Activated CD8-positive, alpha-beta memory T cell treated with anti-CD3 and anti-CD28 coated beads, Interleukin-2, amount 50 U/mL, for 24 hours (primary cell): ENCODE measurements around the gene JCAD.
A peak's percentile ranks its signal among the peaks of the same experiment; 100 is the strongest.
"Not testable (repeated sequence)": the region's sequence is repeated elsewhere in the genome, so short reads cannot be mapped to it uniquely, and the experiment has no call there.

Experiments used
- DNase-seq: peaks from one replicate; pipeline ENCODE4 v3.0.0-alpha.2; 2020; ENCODE audit errors: extremely low read depth

JCAD gene

DNA sequence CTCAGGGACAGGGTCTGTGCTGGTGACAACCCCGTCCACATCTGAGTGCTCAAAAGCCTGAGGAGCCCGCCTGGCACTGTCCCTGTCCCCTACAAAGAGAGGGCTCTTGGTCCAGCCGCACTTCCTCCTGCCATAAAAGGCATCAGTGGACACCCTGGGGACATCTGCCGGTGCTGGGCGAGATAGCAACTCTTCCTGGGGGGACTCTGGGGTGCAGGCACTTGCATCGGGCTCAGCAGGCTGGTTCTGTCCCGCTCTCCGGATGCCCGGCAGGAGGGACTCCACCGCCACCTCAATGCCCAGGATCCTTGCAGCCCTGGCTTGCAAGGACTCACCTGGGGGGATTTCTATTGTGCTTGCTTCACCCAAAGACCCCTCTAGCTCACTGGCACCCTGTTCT lies 32.8 kb downstream of the JCAD start:
- DNase-seq, result no peak

DNA sequence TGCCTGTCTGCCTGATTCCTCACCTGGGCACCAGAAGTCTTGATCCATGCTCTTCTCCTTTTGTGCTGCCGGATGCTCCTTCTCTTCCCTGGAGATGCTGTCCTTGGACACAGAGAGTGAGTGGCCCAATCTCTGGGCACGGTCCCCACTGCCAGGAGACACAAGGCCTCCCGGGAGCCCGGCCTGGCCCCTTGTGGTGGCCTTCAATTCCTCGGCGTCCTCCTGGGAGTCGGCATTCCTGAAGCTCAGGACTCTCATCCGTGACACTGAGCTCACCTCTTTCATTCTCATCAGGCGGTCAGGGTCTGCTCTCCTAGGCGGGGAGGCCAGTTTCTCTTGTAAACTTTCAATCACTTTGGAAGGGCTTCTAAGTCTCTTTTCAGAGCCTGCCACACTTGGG lies 33.3 kb downstream of the JCAD start:
- DNase-seq, result no peak

DNA sequence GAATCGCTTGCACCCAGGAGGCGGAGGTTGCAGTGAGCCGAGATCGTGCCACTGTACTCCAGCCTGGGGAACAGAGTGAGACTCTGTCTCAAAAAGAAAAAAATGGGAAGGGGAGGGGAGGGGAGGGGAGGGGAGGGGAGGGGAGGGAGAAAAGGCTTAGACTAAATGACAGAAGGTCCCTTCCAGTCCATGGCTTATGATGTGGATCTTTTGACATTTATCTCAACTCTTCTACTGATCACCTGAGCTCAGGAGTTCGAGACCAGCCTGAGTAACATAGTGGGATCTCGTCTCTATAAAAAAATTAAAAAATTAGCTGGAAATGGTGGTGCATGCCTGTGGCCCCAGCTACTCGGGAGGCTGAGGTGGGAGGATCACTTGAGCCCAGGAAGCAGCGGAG lies 34.0 kb downstream of the JCAD start:
- DNase-seq, result not testable (repeated sequence)

DNA sequence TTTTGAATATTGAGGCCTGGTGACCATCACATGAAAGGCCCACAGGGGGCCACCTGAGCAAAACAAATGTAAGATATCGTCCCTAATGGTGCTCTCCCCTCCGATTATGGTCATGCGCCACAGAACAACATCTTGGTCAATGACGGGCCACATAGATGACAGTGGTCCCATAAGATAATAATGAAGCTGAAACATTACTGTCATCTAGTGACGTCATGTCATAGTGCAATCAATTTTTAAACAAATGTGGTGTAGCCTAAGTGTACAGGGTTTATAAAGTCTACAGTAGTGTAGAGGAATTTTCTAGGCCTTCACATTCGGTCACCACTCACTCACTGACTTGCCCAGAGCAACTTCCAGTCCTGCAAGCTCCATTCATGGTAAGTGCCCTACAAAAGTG lies 36.8 kb downstream of the JCAD start:
- no peak for DNase-seq

DNA sequence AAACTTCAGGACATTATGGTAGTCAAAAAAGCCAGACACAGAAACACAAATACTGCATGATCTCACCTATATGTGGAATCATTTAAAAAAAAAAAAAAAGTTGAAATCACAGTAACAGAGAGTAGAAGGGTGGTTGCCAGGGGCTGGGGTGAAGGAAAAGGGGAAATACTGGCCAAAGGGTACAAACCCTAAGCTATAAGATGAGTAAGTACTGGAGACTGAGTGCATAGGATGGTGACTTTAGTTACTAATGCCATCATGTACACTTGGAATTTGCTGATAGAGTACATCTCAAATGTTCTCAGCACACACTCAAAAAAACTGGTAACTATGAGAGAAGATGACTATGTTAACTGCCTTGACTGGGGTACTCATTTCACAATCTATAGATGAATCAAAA lies 39.9 kb downstream of the JCAD start:
- DNase-seq, result no peak

DNA sequence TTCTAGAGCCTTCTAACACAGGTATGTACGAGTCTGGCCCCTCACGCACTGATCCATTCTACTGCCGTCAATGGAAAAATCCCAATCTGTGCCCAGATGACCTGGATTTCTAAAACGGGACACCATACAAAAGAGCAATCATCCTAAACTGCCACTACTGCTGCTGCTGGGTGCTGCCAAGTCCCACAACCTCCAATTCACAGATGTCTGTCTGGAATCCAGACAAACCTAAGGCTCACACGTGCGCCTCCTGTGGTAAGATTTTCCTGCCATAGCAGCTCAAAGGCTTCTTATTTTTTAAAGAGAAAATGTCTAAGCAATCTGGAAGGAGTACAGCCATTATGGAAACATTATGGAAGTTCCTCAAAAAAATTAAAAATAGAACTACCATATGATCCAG lies 40.9 kb downstream of the JCAD start:
- no peak for DNase-seq

DNA sequence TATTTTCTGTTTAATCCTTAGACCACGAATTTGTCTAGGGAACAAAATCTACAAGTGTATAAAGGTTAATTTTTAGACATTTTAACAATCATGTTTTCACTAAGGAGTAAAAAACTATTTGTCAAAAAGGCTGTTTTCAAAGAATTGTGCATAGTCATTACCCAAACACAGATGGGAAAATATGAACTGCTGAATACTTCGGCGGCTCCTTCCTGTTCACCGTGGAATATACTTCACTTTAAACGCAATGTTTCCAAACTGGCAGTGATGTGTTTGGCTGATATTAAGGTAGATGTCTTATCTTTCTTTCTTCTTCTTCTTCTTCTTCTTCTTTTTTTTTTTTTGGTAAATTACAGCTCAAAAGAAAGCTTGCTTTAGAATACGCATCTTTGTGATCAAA lies 41.4 kb downstream of the JCAD start:
- no peak for DNase-seq

DNA sequence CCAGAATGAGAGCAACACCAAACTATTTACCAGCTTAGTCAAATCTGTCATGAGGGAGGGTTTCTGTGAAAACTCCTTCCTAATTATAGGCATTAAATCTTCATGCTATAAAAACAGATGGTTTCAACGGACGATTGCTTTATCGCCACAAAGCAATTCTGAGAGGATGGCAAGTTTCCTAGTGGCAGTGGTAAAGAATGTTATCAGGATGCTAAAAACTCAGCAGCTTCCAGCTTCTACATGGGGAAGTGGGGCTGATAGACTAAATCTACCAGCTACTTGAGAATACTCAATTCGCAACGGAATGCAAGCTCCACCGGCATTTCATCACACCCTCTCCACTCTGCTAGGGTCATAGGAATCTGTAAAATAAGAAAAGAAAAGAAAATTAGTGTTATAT lies 41.8 kb downstream of the JCAD start:
- no peak for DNase-seq

DNA sequence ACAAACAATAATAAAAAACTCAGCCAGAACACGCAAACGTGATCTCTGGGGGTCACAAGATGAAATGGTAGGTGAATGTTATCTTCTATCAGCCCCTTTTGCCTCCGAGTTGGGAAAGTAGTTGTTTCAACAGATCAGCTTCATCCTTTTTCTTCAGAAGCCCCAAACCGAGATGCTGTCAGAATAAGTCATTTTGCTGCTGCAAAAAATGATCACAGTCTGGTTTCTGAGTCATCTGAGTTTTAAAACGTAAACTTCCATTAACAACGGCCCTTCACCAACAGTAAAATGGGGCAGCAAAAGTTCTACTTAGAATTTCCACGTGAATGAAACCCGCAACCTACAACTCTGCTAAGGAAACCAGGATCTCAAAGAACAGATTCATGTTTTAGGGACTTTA lies 44.9 kb downstream of the JCAD start:
- DNase-seq, result no peak

DNA sequence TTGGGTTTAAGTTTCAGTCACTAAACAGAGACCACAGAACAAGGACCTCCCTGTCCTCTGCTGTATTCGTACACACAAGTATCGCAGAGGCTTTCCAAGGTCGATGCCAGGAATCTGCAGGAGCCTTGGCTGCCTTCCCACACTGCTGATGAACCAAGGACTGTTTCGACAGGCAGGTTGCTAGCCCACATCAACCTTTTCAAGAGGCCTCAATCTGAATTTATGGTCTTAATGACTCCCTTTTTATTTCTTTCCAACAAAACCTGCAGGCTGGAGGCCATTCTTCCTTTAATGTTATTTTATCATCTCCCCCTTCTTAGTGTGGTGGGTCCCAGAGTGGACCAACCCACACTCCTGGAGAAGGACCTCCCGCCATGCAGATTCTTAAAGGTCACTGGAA lies 45.6 kb downstream of the JCAD start:
- no peak for DNase-seq

DNA sequence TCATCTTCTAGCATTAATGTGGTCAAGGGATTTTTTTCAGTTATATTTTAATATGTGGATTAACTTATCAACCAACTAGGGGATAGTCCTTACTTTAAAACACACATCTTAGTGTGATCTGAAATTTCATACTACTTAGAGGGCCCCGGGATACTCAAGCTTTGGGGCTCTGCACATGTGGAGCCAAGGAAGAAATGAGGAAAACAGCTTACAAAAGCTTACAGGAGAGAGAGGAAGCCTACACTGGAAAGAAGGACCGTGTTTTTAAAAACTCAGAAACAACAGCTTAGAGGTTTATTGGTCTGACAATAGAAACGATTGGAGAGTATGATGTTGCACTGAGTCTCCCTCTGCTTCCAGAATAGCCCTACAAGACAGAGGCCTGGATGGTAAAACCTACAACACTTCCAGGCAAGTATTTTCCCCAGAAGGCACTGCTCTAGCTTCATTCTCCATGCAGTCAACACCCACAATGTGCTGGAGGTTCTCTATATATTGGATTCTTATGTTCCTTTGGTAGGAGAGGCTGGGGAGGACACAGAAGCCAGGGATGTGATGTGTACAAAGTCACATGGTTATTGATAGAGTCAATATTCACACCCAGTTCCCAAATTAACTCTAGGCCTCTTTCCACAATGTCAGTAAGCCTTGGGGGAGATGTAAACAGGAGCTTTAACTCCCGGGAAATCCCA lies 47.3 kb downstream of the JCAD start:
- DNase-seq, result no peak

DNA sequence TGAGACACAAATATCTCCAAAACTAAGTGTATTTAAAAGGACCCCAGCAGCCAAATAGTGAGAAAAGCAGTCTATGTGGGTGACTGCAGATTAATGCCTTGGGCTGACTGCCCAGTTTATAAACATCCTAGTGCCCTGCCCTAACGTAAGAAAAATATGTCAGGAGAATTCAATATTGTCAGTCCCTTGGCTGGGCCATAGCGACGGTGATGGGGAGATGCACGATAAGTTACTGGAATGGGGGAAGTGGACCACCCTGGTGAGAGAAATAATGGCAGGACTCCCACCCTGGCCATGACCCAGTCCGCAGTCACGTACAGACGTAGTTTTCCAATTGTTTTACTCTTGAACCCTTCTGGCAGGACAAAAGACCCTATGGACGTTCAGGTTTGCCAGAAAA lies 48.0 kb downstream of the JCAD start:
- DNase-seq, result no peak

DNA sequence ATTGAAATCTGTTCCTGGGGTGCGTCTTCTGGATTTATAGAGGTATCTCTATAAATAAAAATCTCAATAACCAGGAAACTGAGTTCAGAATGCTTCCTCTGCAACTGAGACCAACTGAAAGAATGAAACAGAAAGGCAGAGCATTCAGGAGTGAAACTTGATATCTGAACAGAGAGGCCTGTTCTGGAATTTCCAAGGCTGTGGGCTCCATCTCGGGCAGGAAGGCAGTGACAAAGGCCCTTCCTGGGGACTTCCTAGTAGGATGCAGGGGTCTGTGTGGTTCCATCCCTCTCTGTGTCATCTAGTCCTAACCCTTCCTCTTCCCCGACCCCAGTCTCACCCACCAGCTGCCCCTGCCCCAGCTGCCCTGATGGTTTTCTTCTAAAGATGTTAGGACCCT lies 52.0 kb downstream of the JCAD start:
- no peak for DNase-seq

DNA sequence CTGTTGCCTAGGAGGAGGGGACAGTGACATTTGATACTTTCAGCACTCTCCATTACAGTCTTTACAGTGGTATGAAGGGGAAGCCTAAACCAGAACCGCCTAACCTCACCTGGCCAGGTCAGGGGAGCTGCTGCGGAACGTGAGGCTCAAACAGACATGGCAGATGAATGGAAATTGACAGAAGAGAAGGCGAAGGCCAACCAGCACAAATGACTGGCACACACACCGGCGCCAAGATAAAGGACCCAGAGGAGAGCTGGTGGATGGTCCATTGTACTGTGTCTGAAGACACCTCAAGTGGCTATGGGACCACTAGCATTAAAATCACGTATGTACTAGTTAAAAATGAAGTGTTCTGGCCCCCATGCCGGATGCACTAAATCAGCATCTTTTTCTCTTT lies 53.0 kb downstream of the JCAD start:
- DNase-seq, result no peak

DNA sequence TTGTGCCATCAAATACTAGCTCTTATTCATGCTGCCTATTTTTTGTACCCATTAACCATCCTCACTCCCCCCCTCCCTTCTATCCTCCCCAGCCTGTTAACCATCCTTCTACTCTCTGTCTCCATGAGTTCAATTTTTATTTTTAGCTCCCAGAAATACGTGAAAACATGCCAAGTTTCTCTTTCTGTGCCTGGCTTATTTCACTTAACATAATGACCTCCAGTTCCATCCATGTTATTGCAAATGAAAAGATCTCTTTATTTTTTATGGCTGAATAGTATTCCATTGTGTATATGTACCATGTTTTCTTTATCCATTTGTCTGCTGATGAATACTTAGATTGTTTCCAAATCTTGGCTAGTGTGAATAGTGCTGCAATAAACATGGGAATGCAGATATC lies 54.3 kb downstream of the JCAD start:
- not testable (repeated sequence) for DNase-seq

DNA sequence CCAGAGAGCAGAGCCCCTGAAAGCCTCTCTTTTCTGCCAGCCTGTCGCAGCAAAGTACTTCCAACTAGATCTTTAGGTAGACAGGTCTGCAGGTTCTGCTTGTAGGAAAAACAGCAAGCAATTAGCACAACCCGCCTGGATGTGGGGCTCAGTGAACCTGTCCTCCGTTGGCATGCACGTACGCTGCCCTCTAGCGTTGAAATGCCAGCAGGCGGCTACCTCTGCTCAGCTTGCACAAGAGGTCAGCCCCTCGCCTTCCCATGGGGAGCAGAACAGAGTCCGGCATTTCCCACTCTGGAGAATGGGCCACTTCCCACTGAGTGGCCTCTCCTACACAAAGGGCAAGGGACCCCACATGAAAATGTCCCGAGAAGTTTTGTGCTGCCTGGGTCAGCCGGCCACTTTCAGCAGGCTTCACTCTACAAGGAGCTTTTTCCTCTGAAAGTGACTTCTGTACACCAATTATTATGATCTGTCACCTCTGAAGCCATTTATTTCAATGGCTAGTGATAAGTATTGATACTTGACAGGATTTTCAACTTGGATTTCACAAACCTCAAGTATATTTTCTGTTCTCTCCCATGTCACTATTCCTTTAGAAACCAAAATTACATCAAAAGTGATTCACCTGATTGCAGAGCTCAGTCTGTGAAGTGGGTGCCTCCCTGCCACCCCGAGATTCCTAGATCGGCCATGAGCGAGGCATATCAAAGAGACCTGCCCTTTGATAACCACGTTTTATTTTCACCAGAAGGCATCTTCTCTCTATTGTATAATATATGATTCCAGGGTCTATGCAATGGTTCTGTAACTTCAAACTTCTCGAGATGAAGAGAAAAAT lies 56.7 kb downstream of the JCAD start:
- DNase-seq, result no peak

DNA sequence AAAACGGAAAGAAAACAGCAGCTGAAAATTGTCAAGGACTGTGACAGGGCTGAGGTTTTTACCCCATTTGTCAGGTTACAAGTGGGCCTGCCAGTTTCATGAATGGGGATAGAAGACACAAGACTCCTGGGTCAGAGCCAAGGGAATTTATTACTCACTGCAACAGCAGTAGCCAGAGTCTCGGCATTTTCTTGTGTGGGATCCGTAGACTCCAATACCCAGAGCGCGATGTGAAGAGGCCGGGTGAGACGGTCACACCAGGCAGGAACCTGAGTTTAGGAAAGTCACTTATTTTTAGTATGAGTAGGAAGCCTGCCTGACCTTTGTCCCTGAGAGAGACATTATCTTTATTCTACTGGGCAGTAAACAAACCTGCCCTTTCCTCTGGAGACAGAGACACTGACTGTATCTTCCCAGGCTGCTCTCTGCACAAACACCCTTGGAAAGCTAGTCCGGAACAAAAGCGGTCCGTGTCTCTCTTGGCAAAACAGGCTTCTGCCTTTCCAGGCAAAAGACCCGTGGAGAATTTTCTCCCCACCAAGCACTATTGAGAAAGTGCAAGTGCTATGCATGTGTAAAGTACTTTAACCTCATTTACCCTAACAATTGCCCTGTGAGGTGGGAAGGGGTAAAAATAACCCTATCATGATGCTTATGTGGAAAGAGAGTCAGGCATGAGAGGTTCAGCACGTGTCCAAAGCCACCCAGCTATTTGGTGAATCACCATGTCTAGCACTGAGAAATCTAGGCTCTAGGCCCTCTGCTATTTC lies 58.4 kb downstream of the JCAD start:
- DNase-seq, result no peak

DNA sequence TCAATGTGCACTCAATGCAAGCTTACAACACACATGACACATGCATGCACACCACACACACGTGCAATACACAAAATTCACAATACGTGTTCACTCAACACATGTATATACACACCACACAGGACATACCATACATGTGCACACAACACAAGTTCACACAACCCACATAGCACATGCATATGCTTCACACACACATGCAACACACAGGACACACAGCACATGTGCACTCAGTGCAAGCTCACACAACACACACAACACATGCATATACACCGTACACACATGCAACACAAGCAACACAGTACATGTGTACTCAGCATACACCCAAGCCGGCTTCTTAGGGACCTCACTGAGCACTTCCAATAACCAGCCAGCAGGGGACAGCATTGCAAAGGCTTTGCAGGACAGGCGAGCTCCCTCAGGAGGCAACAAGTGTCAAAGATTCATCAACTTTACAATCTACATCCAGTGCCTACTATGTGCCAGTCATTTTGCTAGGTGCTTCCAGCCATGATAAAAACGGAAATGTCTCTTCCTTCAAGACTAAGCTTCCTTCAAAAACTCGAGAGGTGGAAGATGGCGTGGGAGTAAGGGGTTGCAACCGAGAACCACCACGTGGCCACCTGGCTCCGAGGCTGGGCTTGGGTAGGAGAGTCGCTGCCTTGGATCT lies 61.1 kb downstream of the JCAD start:
- DNase-seq, result peak; percentile 13

DNA sequence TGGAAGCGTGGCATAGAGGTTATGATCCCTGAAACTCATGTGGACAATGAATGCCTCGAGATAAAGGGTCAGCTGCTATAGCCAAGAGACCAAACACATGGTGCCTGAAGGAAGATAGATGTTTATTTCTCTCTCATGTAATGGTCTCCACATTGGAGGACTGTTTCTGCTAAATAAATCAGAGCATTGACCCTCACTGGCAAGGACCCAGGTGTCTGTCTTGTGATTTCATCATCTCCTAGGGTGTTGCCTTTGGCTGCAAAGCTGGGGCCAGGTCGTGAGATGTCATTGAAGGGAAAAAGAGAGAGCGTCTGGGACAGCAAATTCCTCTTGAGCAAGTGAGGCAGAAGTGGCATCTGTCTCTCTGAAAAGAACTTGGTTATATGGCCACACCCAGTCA lies 64.6 kb downstream of the JCAD start:
- DNase-seq, result no peak

DNA sequence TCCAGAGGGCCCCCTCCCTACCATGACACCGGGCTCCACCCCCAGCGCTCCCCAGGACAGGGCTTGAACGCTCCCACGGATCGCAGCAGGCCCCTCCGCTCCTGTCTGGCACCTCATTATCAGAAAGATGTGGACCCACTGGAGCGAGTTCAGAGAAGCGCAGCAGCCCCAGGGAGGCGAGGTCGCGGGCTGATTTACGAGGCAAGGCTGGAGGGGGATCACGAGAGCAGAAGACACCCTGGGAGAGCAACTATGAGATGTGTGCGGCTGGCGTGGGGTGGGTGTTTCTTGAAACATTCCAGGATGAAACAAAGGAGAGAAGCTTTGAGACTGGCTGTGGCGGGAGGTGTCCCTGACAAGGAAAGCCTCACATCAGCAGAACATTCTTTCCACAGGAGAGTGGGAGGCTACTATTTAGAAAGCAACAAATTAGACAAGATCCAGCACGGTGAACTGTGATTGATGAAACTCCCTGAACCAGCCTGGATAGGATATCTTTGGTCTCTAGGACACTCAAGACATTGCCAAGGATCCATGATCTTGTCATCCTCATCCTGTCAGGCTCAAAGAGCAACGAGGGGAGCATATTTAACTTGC lies 66.0 kb downstream of the JCAD start:
- DNase-seq, result no peak

DNA sequence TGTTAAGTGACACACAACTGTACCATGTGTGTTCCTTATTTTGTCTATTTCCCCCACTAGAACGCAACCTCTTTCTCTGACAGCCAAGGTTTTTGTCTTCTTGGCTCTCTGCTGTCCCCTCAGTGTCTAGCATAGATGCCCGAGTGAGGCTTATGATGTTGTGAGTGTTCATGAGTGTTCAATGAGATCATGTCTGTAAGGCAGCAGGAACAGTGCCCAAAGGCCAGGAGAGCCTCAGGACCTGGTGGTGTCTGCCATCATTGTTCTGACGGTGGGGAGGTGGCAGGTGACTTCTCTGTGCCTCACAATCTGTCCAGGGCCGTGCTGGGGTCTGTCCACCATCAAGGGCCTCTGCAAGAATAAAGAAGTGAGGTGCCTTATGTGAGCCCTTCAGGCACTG lies 66.5 kb downstream of the JCAD start:
- no peak for DNase-seq

DNA sequence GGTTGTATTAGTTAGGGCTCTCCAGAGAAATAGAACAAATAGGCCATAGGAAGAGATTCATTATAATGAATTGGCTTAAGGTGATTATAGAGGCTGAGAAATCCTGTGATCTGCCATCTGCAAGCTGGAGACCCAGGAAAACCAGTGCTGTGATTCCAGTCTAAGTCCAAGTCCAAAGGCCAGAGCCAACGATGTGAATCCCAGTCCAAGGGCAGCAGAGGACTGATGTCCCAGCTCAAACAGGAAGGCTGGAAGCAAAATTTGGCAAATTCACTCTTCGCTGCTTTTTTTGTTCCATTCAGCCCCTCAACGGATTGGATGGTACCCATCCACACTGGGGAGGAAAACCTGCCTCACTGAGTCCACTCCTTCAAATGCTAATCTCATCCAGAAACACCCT lies 68.0 kb downstream of the JCAD start:
- no peak for DNase-seq
